HG03175 (cell line): Measurements from ENCODE around the gene PLSCR1.

Source experiments
- ATAC-seq: cut with Tn5 transposase; IDR thresholded peaks from one replicate; pipeline ENCODE4 v1.9.1; 2021; ENCODE audit warnings: mild to moderate bottlenecking, moderate library complexity; ENCODE audit not compliant: unreplicated experiment

The PLSCR1 gene, protein sequence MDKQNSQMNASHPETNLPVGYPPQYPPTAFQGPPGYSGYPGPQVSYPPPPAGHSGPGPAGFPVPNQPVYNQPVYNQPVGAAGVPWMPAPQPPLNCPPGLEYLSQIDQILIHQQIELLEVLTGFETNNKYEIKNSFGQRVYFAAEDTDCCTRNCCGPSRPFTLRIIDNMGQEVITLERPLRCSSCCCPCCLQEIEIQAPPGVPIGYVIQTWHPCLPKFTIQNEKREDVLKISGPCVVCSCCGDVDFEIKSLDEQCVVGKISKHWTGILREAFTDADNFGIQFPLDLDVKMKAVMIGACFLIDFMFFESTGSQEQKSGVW

DNA sequence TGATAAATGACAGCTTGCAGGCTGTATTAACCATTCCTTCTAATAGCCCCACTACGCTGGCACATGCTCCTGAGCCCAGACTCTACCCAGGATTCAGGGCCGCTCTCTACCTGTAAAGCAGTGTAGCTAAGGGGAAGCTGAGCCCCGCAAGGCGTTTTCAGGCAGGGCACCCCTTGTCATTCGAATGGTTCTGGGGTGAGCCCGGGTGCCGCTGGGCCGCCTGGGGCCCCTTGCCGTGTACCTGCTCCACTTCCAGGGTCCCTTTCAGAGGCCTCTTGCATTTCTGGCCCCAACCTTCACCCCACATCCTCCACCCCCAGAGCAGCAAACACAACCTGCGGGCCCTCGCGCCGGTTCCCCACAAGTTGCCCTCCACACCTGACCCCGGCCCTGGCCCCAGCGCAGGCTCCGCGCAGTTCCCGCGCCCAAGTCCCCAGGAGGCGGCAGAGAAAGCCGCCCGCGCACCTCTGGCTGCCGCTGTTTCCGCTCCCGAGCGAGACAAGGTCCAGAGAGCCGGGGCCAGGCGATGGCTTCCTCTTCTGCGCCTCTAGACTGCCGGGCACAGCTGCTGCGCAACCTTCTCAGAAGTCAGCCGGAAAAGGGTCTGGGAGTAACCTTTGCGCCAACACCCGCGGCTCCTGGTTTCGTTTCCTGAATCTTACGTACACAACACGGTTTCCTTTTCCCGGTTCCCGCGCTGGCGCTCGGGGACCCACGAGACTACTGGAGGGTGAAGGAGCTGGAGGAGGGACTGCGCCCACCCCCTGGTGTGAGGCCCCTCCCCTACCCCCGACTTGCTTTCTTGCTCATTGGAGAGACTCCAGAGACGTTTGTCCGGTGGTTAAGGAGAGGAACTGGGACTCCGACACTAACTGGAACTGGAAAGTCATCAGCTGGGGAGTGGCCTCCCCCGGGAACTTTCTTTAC is at the start of gene PLSCR1:
PLSCR1 (minus strand) TSS at position 606 of the 927 bp plus-strand sequence. CDS start 8,055 bp downstream, outside the sequence.
- ATAC-seq = peak; percentile 88

DNA sequence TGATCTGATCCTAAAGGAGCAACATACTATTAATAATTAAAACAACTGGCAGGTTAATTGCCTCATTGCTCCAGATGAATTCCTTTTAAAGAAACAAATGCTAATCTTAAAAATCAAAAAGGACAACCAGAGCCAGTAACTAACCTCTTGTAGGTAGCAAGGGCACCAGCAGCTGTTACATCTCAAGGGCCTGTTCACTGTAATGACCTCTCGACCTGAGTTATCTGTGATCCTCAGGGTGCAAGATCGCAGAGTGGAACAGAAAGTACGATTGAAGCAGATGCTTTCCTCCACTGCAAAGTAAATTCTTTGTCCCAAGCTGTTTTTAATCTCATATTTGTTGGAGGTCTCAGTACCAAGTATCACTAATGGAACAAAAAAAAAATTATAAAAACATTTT is 49.4 kb upstream of the PLSCR1 start:
- ATAC-seq = no peak

DNA sequence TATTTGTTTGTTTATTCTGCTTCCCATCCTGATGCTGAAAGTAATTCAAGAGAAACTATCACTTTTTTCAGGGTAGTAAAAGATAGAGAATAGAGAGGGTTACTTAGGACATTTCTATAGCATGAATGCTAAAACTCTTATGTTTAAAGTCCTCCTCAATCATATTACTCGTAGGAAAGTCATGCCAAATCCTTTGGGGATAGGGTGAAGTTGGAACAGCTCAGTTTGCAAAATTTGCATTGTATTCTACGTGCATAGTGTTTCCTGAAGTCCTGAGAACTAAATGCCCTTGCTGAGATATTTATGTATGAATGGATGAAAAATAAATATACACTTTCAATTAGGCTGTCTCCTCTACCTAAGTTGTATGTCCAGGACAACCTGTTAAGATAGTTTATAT is 46.1 kb upstream of the PLSCR1 start:
- no peak for ATAC-seq

DNA sequence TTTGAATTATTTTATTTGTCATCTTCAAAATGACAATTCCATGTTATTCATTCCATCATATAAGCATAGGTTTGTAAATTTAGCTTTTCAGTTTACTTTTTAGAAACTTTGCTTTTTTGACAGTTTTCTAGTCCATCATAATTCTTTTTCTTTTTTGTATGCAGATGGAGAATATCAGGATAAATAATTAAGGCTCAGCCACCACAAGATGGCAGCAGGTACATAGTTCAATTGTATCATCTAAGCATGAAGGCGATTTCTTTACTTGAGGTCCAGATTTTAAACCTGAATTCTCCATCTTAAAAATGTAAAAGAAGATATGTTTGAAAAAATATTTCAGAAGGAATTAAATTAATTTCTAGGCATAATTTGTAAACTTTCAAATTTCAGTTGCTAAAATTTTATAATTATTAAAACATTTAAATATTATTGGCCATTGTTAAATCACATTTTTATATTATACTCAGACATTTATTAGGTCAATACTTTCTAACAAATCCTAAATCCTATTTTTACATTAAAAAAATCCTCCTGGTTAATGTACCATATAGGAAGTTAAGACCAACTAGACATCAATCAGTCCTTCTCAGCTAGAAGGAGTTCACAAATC is 45.6 kb upstream of the PLSCR1 start:
- ATAC-seq = no peak

DNA sequence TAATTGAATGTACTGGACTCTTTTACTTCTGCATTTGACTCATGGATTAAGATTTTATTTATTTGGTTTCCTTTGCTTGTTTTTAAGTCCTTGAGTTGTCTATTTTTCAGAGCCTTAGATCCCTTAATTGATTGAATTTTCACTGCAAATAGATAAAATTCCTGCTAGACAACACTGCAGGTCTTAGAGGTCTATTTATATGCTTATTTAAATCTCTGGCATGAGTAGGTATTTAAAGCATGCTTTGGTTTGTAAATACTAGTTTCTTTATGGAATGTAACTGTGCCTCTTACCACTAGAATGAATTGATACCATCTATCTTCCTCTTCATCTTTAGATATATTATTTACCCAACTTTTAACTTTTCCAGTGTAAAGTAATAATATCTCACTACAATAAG is 40.7 kb upstream of the PLSCR1 start:
- ATAC-seq = no peak

DNA sequence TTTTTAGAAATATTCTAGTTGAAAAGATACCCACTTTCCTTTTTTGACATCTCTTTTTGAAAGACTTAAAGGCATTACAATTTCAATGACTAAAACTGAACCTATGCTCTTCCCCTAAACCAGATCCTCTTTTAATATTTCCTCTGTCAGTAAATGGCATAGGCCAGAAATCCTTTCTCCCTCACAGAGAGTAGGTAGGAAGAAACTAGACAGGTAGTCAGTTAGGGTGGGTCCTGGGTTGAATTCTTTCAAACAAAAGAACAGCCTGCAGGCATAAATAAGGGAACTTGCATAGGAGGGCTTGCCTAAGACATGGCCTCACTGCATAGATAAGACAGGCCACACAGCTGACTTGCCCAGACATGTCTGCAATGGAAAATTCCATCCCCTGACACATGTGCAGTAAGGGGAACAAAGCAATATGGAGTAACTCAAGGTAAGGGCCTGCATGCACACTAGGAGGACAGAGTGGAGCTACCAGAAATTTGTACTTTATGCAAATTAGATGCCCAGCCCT is 37.6 kb upstream of the PLSCR1 start:
- no peak for ATAC-seq

DNA sequence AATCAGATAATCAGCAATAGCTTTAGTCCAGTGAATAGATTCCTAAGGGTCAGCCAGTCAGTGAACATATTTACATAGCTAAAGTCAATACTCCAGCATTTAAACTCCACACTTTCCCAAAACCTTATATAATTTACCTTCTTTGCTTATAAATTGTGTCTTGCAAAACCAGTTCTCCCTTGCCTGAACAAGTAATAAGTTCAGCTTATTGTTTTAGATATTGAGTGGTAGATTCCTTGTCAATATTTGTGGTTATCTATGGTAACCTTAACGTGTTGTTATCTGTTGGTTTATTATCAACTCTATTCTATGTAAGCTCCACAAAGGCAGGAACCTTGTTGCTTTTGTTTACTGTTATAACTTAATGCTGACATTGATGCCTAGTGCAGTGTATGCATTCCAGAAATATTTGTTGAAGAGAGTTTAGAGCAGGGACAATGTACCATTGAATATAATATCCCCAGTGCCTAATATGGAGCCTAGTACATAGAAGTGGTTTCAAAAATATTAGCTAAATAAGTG is 36.7 kb upstream of the PLSCR1 start:
- ATAC-seq = no peak

DNA sequence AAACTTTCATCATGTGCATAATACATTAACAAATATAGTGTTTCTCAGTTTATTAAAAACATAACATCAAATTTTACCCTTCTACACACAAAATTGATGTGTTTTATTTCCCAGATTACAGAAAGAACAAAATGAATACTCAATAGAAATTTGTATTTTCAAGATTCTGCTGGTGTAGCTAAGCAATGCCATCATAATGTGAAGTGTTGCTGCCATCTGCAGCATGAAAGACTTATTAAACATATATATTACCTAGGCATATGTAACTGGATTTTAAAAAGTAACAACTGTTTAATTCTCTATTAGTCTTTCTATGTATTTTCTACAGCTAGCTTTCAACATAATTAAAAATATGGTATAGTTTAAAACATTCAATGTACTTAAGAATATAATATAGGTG is 33.3 kb upstream of the PLSCR1 start:
- peak; percentile 66 for ATAC-seq

DNA sequence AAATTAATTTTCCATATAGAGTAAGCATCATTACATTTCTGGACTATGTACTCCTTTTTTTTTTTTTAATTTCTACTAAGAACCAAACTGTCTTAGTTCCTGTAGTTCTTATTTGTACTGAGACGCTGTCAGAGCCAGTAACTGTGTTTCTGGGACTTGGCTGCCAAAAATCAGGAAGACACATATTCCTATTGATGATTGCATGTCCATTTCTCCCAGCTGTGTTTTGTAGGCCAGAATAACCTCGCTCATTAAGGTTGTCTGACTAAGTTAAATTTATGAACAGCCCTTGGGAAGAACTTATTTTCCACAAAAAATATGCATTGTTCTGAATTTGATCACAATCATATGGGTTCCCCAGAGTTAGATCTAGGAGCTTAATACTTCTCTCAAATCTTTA is 31.2 kb upstream of the PLSCR1 start:
- no peak for ATAC-seq

DNA sequence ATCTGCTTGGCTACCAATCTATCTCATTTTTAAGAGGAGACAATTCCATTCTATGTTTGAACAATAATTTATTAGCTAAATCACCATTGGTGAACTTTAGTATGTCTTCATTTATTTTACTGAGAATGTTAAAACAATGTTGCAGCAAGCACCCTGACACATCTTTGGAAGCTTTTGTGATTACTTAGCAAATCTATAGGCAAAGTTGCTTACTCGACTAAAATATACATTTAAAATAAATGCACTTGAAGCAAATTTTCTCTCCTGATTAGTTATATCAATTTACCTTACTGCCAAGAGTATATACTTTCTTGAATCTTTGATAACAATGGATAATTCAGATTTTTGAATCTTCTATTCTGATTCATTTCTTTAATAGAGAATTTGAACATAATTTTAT is 29.8 kb upstream of the PLSCR1 start:
- ATAC-seq = no peak

DNA sequence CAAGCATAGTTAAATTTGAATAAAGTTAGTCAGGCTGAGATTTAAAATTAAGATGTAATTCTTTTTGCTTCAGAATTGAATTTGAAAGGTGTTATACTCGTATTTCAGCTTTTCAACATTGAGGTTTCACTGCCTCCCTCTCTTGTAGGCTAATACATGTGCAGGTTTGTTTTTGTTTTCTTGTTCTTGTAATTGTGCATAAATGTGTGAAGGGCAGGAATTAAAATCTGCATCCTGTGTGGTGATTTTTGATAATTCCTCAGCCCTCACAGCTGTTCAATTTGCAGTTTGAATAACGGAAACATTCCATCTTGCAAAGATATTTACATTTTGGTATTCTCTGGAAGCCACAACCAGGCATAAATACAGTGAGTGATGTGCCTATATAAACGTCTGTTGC is 24.9 kb upstream of the PLSCR1 start:
- ATAC-seq = no peak

DNA sequence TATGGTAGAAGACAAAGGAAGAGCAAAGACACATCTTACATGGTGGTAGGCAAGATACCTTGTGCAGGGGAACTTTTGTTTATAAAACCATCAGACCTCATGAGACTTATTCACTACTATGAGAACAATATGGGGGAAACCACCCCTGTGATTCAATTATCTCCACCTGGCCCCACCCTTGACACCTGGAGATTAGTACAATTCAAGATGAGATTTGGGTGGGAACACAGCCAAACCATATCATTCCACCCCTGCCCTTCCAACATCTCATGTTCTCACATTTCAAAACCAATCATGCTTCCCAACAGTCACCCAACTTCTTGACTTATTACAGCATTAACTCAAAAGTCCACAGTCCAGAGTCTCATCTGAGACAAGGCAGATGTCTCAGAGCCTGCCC is 21.7 kb upstream of the PLSCR1 start:
- no peak for ATAC-seq

DNA sequence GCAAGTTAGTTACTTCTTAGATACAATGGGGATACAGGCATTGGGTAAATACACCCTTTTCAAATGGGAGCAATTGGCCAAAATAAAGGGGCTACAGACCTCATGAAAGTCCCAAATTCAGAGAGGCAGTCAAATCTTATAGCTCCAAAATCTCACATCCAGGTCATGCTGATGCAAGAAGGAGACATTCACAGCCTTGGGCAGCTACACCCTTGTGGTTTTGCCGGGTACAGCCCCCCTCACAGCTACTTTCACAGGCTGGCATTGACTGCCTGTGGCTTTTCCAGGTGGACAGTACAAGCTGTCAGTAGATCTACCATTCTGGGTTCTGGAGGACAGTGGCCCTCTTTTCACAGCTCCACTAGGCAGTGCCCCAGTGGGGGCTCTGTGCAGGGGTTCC is 17.5 kb upstream of the PLSCR1 start:
- ATAC-seq = no peak

DNA sequence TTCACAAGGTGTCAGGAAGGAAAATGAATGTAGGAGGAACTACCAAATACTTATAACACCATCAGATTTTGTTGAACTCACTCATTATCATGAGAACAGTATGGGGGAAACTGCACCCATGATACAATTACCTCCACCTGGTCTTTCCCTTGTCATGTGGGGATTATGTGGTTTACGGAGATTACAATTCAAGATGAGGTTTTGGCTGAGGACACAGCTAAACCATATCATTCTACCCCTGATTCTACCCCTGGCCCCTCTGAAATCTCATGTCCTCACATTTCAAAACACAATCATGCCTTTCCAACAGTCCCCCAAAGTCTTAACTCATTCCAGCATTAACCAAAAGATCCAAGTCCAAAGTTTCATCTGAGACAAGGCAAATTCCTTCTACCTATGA is 17.1 kb upstream of the PLSCR1 start:
- ATAC-seq = no peak

DNA sequence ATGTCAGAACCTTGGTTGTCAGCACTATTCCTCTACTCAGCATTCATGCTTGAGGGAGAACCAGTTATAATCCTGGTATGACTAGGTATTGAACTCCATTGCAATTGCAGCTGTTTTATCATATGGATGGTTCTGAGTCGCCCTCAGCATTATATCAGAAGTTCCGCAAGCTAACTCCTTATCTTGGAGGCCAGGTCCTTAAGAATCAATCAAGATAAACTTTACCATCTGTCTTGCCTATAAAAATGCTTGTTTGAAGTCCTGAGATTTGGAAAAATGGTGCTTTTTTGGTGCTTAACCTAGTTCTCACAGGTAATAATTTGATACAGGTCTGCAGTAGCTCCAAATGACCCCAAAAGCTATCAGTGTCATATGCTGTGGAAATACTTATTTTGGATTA is 16.3 kb upstream of the PLSCR1 start:
- no peak for ATAC-seq

DNA sequence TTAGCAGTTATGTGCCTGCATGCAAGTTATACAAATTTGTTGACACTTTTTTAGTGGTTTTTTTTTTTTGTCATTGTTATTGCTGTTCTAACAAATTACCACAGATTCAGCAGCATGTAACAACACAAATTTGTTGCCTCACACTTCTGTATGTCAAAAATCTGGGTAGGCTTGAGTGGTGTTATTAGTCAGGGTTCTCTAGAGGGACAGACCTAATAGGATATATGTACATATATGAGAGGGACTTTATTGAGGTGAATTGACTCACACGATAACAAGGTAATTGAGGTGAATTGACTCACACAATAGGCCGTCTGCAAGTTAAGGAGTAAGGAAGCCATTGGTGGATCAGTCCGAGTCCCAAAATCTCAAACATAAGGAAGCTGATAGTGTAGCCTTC is 15.0 kb upstream of the PLSCR1 start:
- no peak for ATAC-seq

DNA sequence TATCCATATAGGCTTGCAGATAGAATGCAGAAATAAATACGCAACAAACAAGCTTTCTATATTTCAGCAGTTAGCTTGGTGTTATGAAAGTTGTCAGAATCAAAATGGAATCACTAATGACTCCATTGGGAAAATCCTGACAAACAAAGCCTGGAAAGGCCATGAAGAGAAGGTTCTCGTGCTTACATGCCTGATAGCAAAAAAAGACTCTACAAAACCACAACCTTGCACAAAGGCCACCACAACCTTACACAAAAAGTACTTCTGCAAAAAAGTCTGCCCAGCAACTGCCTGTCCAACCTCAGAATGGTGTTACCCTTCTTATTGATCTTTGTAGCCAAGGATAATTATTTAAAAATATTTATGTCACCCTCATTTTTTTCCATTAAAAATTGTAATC is 14.4 kb upstream of the PLSCR1 start:
- ATAC-seq = no peak

DNA sequence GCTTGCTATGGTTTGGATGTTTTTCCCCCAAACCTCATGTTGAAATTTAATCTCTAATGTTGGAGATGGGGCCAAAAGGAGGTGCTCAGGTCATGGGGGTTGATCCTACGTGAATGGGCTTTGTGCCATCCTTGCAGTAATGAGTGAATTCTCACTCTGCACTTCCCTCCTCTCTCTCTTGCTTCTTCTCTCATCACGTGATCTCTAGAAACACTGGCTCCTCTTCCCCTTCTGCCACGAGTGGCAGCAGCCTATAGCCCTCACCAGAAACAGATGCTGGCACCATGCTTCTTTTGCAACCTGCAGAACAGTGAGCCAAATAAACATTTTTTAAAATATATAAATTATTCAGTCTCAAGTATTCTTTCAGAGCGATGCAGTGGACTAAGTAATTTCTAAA is 13.3 kb upstream of the PLSCR1 start:
- ATAC-seq = no peak

DNA sequence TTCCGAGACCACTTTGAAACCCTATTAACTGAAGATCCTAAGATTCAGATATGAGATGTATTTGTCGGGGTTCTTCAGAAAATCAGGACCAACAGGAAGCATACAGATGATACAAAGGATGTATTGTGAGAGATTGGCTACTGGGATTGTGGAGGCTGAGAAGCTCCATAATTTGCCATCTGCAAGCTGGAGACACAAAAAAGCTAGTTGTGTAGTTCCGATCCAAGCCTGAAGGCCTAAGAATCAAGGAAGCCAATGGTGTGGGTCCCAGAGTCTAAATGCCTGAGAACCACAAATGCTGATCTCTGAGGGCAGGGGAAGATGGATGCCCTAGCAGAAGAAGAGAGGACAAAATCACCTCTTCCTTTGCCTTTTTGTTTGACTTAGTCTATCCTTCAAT is 10.9 kb upstream of the PLSCR1 start:
- no peak for ATAC-seq

DNA sequence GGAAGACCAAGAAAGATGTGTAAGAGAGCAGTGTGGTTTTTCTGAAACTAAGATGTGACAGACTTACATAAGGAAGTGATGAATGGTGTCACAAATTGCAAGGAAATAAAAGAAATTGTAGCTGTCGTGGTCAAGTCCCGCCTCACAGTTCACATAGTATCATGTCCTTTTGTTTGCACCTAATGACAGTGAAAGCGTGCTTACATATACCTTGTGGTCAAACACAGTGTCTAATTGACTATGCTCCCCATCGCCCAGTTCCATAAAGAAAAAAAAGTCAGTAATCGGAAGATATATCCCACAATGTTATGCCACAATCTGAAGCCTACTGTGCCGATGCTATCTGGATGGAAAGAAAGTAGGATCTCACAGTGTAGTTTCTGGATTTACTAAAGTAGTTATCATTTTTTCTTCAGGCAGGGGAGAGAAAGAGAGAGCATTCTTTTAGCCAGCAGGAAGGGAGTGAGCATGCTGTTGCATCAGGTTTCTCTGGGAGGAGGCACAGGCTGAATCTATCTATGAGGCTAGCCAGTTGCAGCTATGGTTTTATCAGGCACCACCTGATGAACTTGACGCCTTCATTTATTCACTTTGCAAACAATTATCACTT is 9.8 kb upstream of the PLSCR1 start:
- ATAC-seq = no peak
